IPS-18a (cell line): ENCODE data around the gene CYBA.
"Not testable (repeated sequence)": the region's sequence is repeated elsewhere in the genome, so short reads cannot be mapped to it uniquely, and the experiment has no call there.

Experiments used
- H3K27ac ChIP-seq: one replicate; pipeline ENCODE4 v1.5.1; 2013; ENCODE audit warnings: low read length
- H3K27me3 ChIP-seq: one replicate; pipeline ENCODE4 v1.6.1; 2013; ENCODE audit warnings: mild to moderate bottlenecking, low read length; ENCODE audit not compliant: control insufficient read depth, insufficient read depth
- H3K36me3 ChIP-seq: one replicate; pipeline ENCODE4 v1.6.1; 2013; ENCODE audit warnings: low read depth, low read length; ENCODE audit not compliant: control insufficient read depth
- H3K4me1 ChIP-seq: one replicate; pipeline ENCODE4 v1.6.1; 2013; ENCODE audit warnings: low read depth, low read length; ENCODE audit not compliant: control insufficient read depth
- H3K4me3 ChIP-seq: one replicate; pipeline ENCODE4 v1.5.1; 2013; ENCODE audit warnings: low read length
- H3K9ac ChIP-seq: one replicate; pipeline ENCODE4 v1.6.1; 2013; ENCODE audit warnings: mild to moderate bottlenecking, low read length, moderate library complexity
- H3K9me3 ChIP-seq: one replicate; pipeline ENCODE4 v1.6.1; 2013; ENCODE audit warnings: low read depth, low read length; ENCODE audit not compliant: control insufficient read depth

The CYBA gene

DNA sequence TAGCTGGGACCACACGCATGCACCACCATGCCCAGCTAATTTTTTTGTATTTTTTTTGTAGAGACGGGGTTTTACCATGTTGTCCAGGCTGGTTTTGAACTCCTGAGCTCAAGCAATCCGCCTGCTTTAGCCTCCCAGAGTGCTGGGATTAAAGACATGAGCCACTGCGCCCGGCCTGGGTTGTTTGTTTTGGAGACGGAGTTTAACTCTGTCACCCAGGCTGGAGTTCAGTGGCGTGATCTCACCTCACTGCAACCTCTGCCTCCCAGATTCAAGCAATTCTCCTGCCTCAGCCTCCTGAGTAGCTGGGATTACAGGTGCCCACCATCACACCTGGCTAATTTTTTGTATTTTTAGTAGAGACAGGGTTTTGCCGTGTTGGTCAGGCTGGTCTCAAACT lies 41.4 kb downstream of the CYBA start:
- not testable (repeated sequence) for H3K9me3 ChIP-seq, H3K4me1 ChIP-seq, H3K9ac ChIP-seq, H3K27ac ChIP-seq, H3K4me3 ChIP-seq, H3K27me3 ChIP-seq
- peaks cover 25% of the 10 kb centered on the region for H3K36me3 ChIP-seq

GRCh38 chr16:88608076-88608475 lies 42.8 kb downstream of the CYBA start:
- H3K9me3 ChIP-seq = no peaks in the 10 kb centered on the region
- peaks cover 7% of the 10 kb centered on the region for H3K27me3 ChIP-seq
- H3K27ac ChIP-seq = no peak overlapping the region
- H3K4me1 ChIP-seq = peaks cover 3% of the 10 kb centered on the region
- peaks cover 18% of the 10 kb centered on the region for H3K36me3 ChIP-seq
- no peak overlapping the region for H3K4me3 ChIP-seq
- H3K9ac ChIP-seq = no peak overlapping the region

- no peaks in the 10 kb centered on the region for H3K4me1 ChIP-seq
- no peak overlapping the region for H3K9ac ChIP-seq
- no peak overlapping the region for H3K27ac ChIP-seq
- H3K9me3 ChIP-seq = no peaks in the 10 kb centered on the region
- no peak overlapping the region for H3K4me3 ChIP-seq
- H3K27me3 ChIP-seq = peaks cover 7% of the 10 kb centered on the region
- H3K36me3 ChIP-seq = peaks cover 32% of the 10 kb centered on the region
These were observed 44.6 kb downstream of the CYBA start for GRCh38 chr16:88606148-88606757.

- Histone ChIP-seq H3K9me3 (no peaks in the 10 kb centered on the region), H3K4me1 (no peaks in the 10 kb centered on the region), H3K9ac (no peak overlapping the region), H3K27ac (no peak overlapping the region), H3K36me3 (peaks cover 36% of the 10 kb centered on the region), H3K4me3 (no peak overlapping the region), H3K27me3 (peaks cover under 1% of the 10 kb centered on the region)
These were observed 45.4 kb downstream of the CYBA start for GRCh38 chr16:88605186-88606147.

- H3K4me1 ChIP-seq = no peaks in the 10 kb centered on the region
- peaks cover 50% of the 10 kb centered on the region for H3K36me3 ChIP-seq
- no peak overlapping the region for H3K4me3 ChIP-seq
- H3K9ac ChIP-seq = no peak overlapping the region
- no peak overlapping the region for H3K27ac ChIP-seq
- no peaks in the 10 kb centered on the region for H3K27me3 ChIP-seq
- no peaks in the 10 kb centered on the region for H3K9me3 ChIP-seq
These were observed 48.8 kb downstream of the CYBA start for GRCh38 chr16:88602091-88602490.

DNA sequence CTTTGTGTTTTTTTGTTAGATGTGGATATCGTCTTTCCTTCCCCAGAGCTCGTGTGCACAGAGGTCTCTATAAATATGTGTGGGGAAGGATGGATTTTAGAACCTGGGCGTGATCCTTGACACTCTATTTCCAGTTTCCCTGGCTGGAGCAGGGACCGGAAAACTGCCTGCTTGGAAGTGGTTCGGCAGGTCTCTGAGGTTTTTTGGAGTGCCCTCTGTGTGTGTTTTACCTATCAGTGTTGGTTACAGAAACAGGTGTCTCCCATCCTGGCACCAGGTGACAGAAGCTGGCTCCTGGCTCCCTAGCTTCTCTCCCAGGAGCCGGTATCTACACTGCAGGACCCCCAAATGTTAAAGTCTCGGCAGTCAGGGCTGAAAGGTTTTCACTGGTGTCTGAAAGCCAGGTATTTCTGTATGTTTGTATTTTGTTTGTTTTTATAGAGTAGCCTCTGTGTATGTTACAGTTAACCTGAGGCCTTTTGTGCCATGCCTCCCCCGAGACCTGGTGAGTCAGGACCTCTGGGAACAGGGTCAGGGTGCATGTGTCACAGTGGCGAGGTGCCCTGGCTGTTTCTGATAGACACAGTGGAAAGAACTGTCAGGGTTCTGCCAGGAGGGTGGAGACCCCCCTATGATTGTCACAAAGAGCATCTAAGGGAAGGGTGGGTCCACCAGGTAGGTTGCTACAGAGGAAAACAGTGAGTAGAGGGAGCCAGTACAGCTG lies 49.4 kb downstream of the CYBA start:
- Histone ChIP-seq H3K27me3 (no peaks in the 10 kb centered on the region), H3K36me3 (peaks cover 50% of the 10 kb centered on the region), H3K4me1 (no peaks in the 10 kb centered on the region), H3K4me3 (no peak overlapping the region), H3K9me3 (no peaks in the 10 kb centered on the region), H3K9ac (no peak overlapping the region), H3K27ac (no peak overlapping the region)

GRCh38 chr16:88600539-88600896 lies 50.3 kb downstream of the CYBA start:
- Histone ChIP-seq H3K4me3 (no peak overlapping the region), H3K9me3 (no peaks in the 10 kb centered on the region), H3K9ac (no peak overlapping the region), H3K27me3 (no peaks in the 10 kb centered on the region), H3K36me3 (peaks cover 45% of the 10 kb centered on the region), H3K4me1 (no peaks in the 10 kb centered on the region), H3K27ac (no peak overlapping the region)

- Histone ChIP-seq H3K9me3 (no peaks in the 10 kb centered on the region), H3K36me3 (peaks cover 42% of the 10 kb centered on the region), H3K27ac (no peak overlapping the region), H3K27me3 (no peaks in the 10 kb centered on the region), H3K9ac (no peak overlapping the region), H3K4me3 (no peak overlapping the region), H3K4me1 (no peaks in the 10 kb centered on the region)
These were observed 50.9 kb downstream of the CYBA start for GRCh38 chr16:88599825-88600538.

DNA sequence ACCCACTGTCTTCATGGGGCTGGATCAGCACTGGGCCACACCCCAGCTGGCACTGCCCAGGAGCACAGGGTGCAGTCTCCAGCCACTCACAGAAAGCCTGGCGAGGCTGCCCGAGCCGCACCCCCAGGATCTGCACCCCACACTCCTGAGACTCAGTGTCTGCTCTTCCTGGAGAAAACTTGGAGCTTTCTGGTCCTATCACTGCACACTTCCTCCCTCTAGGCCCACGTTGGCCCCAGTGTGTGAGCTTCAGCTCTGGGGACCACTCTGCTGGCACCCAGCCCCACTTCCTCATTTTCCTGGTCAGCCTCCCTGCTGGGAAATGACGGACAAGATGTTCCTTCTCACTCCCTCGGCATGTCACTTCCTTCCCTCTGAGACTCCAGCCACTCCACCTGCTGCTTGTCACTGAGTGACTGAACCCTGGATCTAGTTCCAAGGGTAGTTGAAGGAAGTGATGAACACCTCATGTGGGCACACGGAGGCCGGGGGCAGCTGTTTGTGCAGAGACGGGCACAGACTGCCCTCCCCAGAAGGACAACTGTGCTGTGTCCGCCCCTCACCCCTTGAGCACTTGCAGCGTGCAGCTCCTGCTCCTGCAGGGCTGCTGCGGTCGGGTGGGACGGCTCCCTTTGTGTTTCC lies 51.6 kb downstream of the CYBA start:
- Histone ChIP-seq H3K4me1 (no peaks in the 10 kb centered on the region), H3K9ac (no peak overlapping the region), H3K9me3 (no peaks in the 10 kb centered on the region), H3K4me3 (no peak overlapping the region), H3K27me3 (no peaks in the 10 kb centered on the region), H3K36me3 (peaks cover 39% of the 10 kb centered on the region), H3K27ac (no peak overlapping the region)

DNA sequence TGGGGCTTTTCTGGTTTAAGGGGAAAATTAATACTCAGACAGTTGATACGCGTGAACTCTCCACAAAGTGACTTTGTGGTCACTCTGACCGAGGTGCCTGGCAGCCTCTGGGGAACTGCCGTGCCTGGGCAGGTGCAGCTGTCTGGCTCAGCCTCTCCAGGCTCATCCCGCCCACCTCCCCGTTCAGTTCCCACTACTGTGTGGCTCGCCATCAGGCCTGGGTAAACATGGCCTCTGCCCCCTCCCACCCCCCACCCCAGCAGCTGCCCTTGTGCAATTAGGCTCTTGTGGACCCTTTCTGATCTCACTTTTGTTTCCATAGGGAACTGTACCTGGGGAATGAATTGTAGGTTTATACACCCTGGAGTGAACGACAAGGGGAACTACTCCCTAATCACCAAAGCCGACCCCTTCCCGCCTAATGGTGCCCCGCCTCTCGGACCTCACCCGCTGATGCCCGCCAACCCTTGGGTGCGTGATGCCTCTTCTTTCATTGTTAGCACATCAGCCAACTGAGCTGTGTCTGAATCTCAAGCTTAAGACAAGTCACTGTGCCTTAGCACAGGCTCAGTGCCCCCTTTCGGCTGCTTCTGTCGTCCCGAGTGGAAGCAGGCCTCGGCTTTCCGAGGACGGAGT lies 52.9 kb downstream of the CYBA start:
- H3K4me3 ChIP-seq = no peak overlapping the region
- H3K9me3 ChIP-seq = no peaks in the 10 kb centered on the region
- H3K36me3 ChIP-seq = peaks cover 39% of the 10 kb centered on the region
- no peak overlapping the region for H3K9ac ChIP-seq
- no peaks in the 10 kb centered on the region for H3K4me1 ChIP-seq
- H3K27me3 ChIP-seq = no peaks in the 10 kb centered on the region
- no peak overlapping the region for H3K27ac ChIP-seq
